RCC 7860 (cell line): ENCODE data around the gene AK4.
"Not testable (repeated sequence)": the region's sequence is repeated elsewhere in the genome, so short reads cannot be mapped to it uniquely, and the experiment has no call there.

ENCODE experiments used
- DNase-seq: peaks from one replicate; pipeline ENCODE4 v3.0.0-alpha.2; 2015; ENCODE audit warnings: low spot score
- FAIRE-seq: peaks from 2 replicates; lab custom pipeline; 2012; peaks lifted over from hg19 to GRCh38; lab: Jason Lieb, UNC

Gene AK4

DNA sequence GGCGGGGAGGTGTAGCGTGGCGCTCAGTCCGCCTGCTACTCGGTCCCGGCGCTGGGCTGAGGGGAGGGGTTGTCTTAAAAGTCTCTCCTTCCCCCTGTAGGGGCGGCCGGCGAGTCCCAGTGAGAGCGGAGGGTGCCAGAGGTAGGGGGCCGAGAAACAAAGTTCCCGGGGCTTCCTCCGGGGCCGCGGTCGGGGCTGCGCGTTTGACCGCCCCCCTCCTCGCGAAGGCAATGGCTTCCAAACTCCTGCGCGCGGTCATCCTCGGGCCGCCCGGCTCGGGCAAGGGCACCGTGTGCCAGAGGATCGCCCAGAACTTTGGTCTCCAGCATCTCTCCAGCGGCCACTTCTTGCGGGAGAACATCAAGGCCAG, at the start of gene AK4:
AK4 (plus strand) TSS at position 26 of the 370 bp plus-strand sequence; CDS start at position 231, 205 bp downstream.
- FAIRE-seq, DNase-seq: not testable (repeated sequence)

DNA sequence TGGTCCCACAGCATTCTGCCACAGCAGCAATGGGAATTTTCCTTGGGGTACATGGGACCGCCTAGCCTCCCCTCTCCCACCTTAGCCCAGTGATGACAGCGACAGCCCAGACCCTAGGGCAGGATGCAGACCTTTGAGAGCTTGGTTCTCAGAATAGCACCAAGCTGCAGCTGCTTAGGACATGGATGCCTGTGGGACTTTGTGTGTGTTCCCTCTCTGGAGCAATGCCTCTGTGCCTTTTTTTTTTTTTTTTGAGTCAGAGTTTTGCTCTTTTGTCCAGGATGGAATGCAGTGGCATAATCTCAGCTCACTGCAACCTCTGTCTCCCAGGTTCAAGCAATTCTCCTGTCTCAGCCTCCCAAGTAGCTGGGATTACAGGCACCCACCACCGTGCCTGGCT, 44.2 kb upstream of the AK4 start:
- FAIRE-seq (no peak), DNase-seq (no peak)

DNA sequence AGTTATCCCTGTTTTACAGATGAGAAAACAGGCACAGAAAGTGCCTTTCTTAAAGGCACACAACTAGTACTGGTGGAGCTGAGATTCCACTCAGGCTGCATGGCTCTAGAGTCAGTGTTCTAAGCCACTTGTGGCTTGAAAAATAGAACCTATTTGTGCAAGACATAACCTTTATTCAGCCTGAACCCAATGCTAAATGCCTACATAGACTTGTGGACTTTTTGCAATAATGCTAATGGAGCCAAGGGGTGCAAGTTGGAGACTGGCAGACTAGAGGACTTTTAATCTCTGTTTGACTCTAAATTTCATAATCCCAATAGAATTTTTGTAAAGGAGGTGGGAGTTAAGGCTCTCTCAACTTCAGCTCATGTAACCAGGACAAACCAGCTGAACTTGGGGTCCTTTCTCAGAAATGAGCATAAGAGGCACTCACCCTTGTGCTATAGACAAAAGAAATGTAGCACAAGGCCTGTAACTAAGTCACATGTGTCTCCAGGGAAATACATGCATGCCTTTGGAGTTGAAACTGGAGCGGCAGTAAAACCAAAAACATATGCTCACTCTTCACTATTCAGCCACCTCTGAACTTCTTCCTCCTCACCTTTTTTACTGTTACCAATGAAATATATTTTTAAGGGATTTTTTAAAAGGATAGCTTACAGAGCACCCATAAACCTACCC, 43.0 kb upstream of the AK4 start:
- FAIRE-seq (no peak), DNase-seq (no peak)

DNA sequence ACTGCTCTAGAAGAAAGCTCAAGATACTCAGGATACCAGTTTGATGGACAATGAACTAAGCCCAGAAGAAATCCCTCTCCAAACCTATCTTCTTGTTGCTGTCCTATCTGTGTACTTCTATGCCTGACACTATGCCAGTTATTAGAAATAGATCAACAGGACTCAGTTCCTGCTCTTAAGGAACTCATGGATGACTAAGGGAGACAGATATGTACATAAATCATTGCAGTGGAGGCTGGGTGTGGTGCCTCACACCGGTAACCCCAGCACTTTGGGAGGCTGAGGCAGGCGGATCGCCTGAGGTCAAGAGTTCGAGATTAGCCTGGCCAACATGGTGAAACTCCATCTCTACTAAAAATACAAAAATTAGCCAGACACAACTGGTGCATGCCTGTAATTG, 42.4 kb upstream of the AK4 start:
- FAIRE-seq: no peak
- no peak for DNase-seq

DNA sequence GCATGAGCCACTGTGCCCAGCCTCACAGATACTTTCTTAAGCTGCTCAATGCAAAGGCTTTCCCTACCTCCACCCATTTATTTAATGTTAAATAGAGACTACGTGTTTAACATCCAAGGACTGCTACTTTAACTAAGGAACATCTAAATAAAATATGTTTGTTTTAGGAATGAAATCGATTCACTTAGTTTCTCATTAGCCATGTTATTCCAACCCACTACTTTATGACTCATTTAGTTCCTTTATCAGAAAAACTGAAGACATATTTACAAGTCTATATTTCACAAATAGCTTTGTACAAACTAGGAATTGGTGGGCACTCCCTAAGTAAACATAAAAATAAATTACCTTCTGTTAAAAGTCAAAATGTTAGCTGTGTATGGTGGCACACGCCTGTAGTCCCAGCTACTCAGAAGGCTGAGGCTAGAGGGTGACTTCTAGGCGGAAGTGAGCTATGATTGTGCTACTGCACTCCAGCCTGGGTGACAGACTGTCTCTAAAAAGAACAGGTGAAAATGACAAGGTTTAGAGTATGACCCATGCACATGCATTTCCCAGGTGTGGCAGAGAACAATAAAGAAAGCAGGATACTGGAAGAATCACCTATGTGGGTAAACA, 39.9 kb upstream of the AK4 start:
- no peak for DNase-seq
- no peak for FAIRE-seq

DNA sequence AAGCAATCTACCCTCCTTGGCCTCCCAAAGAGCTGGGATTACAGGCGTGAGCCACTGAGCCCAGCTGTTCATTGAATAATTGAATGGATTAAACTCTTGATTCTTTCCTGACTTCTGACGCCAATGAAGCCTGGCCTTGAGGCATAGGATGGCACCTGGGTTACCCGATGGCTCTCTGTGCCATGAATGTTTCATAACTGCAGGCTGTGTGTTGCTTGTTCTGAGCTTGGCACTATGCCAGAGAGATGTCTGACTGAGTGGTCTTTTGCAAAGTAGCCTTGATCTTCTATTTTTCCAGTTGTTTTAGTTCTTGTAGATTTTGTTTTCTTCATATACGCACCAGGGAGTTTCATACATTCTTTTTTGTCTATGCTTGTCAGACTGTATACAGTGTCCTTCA, 38.5 kb upstream of the AK4 start:
- DNase-seq (no peak), FAIRE-seq (no peak)

DNA sequence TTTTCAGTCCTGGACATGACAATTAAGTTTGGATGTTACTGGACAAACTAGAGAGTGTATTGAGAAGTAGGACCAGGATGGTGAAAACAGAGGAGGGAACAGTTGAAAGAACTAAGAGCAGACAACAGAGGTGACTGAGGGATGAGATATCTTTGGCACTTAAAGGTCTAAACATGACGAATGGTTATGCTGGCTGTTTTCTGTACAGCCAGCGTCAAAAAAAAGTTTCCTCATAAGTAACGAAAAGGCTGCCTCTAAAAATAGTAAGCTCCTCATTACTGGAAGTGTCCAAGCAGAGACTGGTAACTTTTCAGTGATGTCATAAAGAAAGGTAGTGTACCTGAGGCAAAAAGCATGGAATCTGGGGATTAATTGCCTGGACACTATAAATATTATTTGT, 35.2 kb upstream of the AK4 start:
- DNase-seq: no peak
- no peak for FAIRE-seq

DNA sequence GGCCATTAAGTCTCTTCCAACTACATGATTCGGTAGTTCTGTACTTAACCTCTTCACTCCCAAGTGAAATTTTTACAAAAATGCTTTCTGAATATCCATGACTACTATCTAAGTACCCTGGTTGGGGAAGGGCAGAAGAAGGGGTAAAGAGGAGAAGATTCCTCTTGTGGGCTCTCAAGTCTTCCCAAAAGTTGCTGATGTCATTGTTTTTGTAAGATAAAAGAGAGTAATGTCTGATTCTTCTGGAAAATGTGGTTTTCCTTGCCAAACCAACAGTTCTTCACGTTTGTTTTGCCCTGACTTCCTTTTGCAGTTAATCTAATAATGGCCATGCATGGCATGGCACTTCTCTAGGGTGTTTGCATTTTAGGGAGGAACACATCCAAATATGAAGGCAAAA, 34.7 kb upstream of the AK4 start:
- no peak for DNase-seq
- no peak for FAIRE-seq

DNA sequence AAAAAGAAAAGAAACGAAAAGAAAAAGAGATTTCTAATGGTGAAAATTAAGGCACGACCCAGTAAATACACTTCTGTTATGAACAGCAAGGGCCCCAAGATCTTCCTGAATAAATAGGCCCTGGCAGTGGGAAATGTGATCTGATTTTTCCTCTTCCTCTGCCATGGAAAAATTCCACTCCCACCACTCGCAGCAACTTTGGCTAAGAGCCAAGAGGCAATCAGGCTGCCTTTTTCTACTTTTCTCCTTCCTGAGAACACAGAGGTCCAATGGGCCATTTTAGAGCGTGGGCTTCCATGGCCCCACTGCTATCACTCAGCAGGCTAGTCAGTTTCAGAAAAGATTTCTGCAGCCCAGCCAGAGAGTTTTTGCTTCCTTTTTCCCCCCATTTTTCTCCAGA, 33.7 kb upstream of the AK4 start:
- FAIRE-seq (no peak), DNase-seq (no peak)

DNA sequence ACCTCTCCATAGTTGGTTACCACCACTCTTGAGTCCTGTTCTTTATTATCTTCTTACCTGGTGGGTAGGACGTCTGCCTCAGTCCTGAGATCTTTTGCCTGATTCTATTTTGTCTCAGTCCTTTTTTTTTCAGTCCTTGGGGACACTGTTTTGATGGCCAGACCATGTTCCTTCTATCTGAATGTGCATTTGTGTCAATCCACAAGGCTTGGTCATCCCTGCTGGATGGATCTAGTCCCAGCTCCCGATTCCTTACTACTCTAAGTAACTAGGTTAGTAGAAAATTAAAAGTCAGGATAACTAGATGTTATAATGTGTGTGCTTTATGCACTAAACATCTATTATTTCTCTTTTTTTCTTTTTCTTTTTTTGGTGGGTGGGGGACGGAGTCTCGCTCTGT, 28.1 kb upstream of the AK4 start:
- DNase-seq (no peak), FAIRE-seq (no peak)

DNA sequence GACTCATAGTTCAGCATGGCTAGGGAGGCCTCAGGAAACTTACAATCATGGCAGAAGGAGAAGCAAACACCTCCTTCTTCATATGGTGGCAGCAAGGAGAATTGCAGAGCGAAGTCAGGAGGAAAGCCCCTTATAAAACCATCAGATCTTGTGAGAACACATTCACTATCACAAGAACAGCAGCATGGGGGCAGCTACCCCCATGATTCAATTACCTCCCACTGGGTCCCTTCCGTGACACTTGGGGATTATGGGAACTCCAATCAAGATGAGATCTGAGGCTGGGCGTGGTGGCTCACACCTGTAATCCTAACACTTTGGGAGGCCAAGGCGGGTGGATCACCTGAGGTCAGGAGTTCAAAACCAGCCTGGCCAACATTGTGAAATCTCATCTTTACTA, 18.9 kb upstream of the AK4 start:
- FAIRE-seq: not testable (repeated sequence)

DNA sequence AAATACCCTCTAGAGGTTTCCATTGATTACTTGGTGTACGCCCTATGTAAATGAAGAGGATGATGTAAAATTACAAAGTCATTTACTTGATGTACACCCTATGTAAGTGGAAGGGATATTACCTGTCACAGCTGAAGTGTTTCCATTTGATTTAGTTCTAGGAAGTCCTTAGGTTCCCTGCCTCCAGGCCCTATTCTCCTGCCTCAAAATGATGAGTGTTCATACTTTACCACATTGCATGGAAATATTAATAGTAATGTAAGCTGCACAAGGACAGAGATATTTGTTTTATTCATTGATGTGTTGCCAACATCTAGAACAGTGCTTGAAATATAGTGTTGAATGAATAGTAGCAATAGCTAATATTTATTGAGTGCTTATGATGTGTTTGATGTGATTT, 9.5 kb upstream of the AK4 start:
- no peak for DNase-seq
- no peak for FAIRE-seq

More for the DNA sequence above, 18.9 kb upstream of the AK4 start:
- not testable (repeated sequence) for DNase-seq

DNA sequence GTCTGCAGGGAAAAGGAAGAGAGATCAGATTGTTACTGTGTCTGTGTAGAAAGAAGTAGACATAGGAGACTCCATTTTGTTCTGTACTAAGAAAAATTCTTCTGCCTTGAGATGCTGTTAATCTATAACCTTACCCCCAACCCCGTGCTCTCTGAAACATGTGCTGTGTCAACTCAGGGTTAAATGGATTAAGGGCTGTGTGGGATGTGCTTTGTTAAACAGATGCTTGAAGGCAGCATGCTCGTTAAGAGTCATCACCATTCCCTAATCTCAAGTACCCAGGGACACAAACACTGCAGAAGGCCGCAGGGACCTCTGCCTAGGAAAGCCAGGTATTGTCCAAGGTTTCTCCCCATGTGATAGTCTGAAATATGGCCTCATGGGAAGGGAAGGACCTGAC, 8.2 kb upstream of the AK4 start:
- not testable (repeated sequence) for FAIRE-seq, DNase-seq

DNA sequence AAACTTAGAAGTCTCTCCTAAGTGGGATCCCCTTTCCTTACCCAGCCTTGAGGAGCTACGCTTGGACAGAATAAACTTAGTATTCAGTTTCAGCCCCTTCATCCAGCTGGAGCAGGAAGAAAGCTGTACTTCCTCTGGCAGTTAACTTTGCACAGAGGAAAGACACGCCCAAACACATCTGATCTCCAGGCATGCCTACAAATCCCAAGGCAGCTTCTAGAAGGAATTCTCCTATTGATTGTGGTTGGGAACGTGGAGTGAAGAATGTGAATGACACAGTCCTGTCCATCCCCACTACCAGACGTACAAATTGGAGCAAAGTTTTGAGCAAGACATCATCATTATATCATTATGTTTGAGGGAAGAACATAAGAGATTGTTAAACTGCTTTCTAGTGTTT, 6.6 kb upstream of the AK4 start:
- FAIRE-seq: no peak
- peak; percentile 36 for DNase-seq

DNA sequence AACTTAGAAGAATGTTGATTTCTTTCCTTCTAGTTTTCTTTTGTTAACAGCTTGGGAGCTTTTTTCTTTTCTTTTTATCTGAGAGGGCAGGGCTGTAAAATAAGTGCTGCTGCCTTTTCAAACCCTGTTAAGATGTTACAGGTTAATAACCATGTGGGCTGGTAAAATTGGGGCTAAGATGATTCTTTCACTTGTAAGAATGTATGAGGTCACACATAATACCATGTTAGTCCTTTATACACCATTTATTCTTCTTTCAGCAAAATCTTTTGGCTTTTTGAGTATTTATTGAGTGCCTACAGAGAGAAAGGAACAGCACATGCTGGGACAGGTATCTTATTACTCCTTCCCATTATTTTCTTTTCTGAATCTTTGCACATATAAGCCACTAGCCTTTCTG, 6.1 kb upstream of the AK4 start:
- DNase-seq (no peak), FAIRE-seq (no peak)

DNA sequence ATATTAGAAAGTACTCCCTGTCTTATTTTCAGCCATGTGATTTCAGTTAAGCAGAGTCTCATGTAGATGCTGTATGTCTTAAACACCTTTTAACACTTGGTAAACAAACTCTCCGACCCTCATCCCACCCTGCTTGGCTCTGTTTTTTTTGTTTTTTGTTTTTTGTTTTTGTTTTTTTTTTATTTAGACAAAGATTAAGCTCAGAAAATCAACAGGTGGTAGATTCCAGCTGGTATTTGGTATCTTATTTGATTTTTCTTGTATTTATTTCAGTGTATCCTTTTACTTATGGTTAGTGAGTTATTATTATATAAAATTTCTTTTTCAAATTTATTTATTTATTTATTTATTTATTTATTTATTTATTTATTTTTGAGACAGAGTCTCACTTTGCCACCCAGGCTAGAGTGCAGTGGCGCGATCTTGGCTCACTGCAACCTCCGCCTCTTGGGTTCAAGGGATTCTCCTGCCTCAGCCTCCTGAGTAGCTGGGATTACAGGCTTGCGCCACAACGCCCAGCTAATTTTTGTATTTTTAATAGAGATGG, 4.8 kb upstream of the AK4 start:
- not testable (repeated sequence) for FAIRE-seq, DNase-seq

DNA sequence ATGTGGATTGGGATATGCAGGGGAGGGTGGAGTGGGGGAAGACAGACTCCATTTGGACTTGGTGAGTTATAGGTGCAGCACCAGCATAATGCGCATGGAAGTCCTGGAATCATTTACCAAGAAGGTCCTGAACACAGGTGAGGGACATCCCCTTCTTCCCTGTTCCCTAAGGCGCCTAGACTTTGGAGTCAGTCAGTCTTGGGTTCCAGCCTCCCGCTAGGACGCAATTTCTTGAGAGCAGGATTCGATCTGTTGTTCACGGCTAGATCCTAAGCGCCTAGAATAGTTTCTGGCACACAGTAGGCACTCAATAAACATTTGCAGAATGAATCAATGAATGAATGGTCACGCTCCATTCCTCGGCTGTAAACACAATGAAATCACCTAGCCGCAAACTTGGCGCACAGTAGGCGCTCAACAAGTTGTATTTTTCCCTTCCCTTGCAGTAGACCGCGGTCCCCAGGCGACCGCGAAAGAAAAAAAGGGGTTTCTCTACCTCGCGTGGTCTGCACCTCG, 1.0 kb upstream of the AK4 start:
- DNase-seq (no peak), FAIRE-seq (no peak)

DNA sequence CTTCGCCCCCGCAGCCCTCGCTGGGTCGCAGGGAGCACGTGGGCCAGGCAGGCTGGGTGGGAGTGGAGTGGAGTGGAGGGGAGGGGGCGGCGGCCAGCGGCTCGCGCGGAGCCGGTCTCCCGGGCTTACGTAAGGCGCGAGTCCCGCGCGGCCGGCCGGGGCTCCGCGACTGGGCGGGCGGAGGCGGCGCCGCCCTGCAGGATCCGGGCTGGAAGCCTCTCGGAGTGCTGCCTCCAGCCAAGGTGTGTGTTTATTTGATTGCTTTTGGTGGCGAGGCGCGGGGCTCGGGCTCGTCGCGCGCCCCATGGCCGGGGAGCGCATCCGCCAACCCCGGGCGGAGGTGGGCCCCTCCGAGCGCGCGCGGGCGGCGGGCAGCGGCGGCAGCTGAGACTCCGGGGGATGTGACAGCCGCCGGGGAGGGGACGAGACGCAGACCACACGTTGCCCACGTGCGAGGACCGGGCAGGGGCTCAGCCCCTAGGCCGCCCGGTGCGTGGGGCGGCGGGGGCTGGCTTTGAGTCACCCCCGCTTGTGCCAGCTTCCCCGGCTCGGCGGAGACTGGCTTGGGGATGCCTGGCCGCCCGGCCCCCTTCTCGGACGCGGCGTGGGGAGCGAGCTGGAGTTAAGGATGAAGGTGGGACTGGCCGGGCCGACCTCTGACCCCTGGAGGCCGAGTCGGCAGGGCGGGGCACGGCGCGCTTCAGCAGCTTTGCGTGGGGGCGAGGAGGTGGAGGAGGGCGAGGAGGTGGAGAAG, 402 bp upstream of the AK4 start:
- no peak for FAIRE-seq
- DNase-seq: peak; percentile 60

DNA sequence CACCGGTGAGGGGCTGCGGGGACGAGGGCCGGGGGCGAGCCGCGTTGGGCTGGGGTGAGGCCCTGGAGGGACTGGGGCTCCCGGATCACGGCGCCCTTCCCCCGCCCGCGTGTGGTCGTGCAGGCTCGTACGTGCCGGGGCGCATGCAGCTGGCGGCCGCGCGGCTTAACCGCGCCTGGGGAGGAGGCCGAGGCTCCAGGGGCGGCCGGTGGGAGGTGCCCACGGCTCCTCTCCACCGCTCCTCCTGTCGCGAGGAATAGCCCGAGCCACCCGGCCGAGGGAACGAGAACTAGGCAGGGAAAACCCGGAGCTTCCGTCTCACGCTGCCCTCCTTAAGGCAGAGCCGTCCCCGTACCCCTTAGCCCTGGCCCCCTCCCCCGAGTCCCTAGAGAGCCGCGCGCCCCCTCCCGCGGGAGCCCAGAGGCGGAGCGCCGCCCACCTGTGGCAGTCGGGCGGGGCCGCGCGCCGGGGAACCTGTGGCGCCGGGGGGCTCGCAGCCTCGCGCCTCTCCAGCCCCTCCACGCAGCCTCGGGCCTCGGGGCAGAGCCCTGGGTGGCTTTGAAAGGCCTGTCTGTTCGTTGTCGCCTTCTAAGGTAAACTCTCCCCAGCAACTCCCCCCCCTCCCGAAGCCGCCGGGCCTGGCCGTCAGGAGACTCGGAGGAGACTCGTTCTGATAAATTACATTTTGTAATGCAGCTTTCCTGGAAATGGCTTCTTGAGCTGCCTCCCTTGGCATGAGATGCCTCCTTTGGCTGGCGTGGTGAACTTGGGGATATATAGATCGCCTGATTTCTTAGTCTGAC, 746 bp downstream of the AK4 start:
- FAIRE-seq (no peak), DNase-seq (peak; percentile 51)

DNA sequence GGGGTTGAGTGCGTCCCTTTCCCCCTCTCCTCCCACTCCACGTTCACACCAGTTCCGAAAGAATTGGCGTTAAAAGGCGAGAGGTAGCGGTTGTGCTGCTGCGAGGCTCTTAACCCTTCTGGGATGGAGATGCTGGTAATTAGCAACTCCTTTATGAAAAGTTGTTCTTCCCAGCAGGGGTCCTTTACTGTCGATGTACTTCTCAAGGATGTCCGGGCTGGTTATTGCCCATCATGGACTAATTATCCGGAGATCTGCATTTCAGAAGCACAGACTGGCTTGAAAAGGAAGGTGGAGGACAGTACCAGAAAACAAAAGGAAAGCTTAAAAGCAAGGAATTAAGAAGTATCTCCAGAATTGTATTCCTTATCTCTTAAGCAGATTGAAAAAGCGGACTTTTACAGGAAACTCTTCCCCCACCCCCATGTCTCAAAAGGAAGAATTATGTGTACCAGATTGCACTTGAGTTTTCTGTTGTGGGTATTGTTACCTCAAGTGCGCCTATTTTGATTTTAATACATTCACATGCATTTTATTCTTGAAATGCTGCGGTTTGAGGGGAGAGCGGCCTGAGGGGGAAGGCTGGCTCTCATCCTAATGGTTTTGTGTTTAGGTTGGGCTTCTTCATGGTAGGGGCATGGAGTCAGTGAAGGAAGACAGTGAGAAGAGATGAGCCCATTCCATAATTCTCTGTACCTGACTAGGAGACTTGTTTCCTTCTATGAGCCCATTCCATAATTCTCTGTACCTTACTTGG, 1.5 kb downstream of the AK4 start:
- DNase-seq (no peak), FAIRE-seq (no peak)
